ENCODE data around the gene DNMT1. TPM values are rescaled to one million over a fixed set of nuclear protein-coding genes. Genes with fewer than 3 reads are reported as not detected.

Gene DNMT1
- total RNA-seq, 1 donor from 2014 or later: 43.0 TPM

DNA sequence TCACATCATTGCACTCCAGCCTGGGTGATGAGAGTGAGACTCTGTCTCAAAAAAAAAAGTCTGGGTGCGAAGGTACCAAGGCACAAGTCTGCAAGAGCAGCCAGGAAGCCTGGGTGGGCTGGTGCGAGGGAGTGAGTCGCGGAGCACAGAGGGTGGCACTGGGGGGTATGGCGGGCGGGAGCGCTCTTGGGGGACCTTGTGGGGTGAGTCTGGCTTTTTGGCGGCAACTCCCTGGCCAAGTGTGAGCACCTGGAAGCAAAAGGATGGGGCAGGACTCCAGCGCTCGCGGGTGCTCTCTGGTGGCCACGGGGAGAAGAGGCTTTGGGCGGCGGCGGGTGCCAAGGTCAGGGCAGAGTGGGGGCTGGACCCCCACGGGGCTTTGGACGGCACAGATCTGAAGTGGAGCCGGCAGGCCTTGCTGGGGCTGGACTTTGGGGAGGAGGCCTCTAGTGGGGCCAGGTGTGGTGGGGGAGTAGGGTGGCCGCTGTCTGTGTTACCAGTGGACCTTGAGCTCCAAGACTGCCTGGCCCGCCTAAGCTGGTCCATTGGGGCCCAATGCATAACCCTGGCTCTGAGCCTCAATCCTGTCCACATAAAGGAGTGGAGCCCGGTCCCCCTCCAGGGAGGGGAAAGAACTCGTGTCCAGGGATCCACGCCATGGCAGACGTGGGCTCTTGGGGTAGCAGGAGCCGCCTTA is 81.7 kb downstream of the DNMT1 start:
- no peak for DNase-seq

GRCh38 chr19:10112037-10112761 is 82.6 kb downstream of the DNMT1 start:
- no peak for DNase-seq

GRCh38 chr19:10111405-10111811 is 83.3 kb downstream of the DNMT1 start, which contains the start of gene P2RY11:
Gene P2RY11 (plus strand): TSS chr19:10111693. CDS start chr19:10111722, 29 bp downstream.
- DNase-seq: no peak

- no peak for DNase-seq
Measured at GRCh38 chr19:10110972-10111317, 83.8 kb downstream of the DNMT1 start.

GRCh38 chr19:10110076-10110971 is 84.4 kb downstream of the DNMT1 start:
- no peak for DNase-seq

DNA sequence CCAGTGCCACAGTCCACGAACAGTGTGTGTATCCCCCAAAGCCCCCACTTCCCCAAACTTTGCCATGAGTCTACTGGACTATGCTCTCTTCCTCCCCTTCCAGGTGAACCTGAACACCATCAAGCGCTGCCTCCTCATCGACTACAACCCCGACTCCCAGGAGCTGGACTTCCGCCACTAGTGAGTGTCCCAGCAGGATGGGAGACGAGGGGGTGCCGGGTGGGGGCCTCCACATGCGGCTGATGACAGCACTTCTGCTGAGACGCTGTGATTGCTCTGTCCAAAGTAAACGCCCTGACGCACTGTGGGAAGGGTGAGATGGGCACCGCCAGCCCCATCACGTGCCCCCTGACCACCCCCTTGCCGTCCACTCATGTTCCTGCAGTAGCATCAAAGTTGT is 85.2 kb downstream of the DNMT1 start:
- DNase-seq: no peak

GRCh38 chr19:10107817-10108367 is 86.9 kb downstream of the DNMT1 start:
- DNase-seq: no peak

DNA sequence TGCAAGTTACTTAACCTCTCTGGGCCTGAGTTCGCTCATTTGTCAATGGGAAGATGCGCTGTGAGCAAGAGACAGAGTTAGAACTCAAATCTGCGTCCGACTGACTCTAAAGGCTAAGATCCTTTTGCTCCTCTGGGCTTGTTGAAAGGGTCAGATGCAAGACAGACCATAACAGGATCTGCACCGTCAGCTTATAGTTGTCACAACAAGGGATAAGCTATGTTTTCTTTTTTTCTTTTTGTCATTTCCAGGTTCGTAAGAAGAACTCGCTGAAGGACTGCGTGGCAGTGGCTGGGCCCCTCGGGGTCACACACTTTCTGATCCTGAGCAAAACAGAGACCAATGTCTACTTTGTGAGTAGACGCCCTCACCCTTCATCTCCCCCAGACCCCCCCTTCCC is 87.5 kb downstream of the DNMT1 start:
- no peak for DNase-seq

DNA sequence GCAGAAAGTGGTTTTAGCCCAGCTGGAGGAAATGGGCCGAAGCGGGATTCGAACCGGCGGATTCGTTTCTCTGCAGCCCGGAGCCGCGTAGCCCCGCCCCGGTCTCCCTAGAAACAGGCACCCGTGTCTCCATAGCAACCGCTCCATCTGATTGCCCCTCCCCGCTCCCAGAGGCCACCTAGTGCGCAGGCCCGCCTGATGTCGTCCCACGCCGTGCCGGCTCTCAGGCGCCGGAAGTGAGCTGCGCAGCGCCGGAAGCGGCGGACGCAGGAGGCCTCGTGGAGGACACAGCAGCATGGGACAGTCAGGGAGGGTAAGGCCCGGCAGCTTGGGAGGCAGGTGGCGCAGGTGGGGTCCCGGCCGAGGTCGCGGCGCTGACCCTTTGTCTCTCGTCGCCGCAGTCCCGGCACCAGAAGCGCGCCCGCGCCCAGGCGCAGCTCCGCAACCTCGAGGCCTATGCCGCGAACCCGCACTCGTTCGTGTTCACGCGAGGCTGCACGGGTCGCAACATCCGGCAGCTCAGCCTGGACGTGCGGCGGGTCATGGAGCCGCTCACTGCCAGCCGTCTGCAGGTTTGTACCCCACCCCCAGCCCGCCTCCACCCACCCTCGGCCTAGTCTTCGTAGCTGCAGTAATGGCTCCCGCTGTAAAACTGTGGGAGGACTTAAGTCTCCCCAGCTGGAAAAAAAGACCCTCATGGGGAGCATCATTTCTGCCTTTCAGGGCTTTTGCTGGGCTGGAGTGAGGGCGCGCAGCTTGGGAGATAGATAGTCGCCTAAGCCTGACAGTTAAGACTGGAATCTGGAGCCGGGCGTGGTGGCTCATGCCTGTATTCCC is 88.4 kb downstream of the DNMT1 start, which contains the start of gene PPAN:
TSS of gene PPAN (plus strand) at position 263 of the 837 bp plus-strand sequence. CDS start at position 296, 33 bp downstream.
- DNase-seq: peak; percentile 98

- no peak for DNase-seq
Measured at GRCh38 chr19:10105509-10106099, 89.1 kb downstream of the DNMT1 start.

DNA sequence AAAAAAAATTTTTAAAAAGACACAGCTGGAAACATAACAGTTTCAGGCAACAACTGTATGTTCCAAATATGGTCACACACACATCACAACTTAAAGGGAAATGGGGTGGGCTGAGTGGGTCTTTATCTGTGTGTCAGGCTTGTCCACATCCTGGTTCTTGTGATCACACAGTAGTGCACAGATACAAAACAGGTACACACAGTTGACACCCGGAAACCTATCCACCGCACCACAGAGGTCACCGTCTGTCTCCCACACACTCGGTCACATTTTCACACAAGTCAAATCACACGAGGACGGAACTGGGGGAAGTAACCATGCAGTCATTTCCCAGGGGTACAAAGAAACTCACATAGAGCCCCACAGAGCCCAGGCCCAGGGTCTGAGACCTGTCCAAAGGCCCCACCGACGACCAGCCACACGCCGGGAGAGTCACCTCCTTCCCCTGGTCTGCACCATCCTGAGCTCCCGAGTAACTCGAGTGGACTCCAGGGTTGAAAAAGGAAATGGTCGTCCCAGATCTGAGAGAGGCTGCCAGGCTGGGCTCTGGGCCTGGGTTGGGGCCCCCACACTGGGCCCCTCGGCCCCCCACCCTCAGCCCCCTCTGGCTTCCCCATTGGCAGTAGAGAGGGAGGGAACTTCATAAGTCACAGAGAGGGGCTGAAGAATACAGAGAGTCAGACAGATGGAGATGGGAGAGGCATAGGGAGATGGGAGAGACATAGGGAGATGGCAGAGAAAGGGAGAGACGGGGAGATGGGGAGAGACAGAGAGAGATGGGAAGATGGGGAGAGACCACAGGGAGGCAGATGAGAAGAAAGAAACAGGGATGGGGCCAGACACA is 89.9 kb downstream of the DNMT1 start:
- DNase-seq: no peak

DNA sequence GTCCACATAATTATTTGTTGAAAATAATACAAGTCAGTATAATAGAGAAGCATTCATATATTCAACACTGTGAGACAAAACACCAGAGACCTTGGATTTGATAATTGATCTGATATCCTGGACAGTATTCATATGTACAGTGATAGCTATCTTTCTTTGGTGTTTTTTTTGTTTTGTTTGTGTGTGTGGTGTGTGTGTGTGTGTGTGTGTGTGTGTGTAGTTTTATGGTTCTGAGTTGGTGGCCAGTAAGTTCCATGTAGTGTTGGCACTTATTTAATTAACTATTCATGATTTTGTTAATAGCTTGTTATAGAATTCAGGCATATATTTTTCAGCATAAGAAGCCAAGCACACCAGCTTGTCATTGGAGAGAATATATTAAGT is 90.6 kb downstream of the DNMT1 start:
- no peak for DNase-seq

DNA sequence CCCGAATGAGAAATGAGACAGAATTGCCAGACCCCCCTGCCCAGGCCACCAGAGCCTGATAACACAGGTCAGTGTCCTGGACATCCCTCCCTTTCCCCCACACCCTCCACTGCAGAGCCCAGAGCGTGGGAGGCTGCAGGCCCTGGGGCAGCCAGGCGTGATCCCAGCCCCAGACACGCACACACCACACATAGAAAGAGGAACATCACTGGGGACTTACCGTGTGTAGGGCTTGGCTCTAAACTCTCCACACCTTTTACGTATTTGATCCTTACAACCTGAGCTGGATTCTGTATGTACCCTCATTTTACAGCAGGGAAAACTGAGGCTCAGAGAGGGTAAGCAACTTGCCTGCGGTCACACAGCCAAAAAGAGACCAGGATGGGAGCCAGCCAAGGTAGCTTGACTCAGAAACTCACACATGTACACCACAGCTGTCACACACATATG is 91.9 kb downstream of the DNMT1 start:
- DNase-seq: no peak

- no peak for DNase-seq
Measured at GRCh38 chr19:10100163-10100785, 94.5 kb downstream of the DNMT1 start.

- no peak for DNase-seq
Measured at GRCh38 chr19:10096615-10096963, 98.2 kb downstream of the DNMT1 start.

GRCh38 chr19:10095948-10096614 is 98.7 kb downstream of the DNMT1 start:
- peak; percentile 80 for DNase-seq

DNA sequence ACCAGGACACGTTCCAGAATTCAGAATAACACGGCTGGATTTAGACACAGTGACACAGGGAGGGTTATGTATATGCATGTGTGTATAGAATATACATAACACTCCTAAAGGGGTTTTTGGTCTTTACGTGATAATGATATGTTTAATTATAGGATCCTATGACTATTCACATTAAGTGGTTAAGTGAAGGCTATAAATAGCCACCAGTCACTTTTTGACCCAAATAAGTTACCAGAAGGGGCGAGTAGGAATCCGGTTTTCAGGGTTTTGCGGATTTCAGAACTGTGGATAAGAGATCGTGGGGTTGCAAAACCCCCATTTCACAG is 99.2 kb downstream of the DNMT1 start:
- no peak for DNase-seq

- DNase-seq: no peak
Measured at GRCh38 chr19:10093295-10094186, 101.2 kb downstream of the DNMT1 start.
